ENCODE results near the gene YPEL5. TPM values are rescaled to one million over a fixed set of nuclear protein-coding genes. Genes with fewer than 3 reads are reported as not detected.

YPEL5 gene
- total RNA-seq, 1 donor from 2014 or later = 93.3 TPM

DNA sequence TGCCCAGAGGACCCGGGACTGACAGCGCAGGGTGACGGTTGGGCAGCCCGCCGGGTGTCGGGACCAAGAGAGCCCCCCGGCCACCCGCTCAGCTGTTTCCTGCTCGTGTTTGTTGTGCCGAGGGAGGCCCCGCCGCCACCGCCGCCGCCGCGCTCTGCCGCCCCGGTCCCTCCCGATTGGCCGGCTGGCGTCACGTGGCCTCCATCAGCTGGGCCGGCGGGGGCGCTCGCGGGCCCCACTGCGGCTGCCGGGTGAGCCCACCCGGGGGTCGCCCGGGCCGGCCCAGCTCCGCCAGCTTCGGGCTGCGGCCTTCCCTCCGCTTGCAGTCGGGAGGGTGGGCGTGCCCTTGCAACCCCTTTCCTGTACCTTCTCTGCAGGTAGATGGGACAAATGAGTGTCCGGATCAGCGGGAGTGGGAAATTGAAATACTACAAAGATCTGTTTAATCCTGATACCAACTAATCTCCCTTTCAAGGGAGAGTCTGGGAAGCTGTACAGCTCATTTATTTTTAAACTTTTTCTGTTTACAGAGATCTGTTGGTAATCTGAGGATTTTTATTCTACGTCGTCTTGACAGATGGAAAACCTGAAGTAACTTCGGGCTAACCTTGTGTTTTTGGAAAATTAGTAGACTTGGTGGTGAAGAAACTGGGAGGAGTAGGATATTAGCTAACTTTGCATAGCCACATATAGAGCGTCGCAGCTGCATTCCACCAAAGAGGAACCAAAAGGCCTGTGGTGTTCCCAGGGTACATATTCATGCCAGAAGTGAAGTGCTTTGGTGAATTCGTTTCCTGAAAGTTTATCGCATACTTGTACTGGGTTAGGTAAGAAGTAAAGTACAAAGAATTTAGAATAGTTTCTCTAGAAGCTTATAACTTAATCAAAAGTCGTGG lies 1.2 kb downstream of the YPEL5 start:
- H3K36me3 Mint-ChIP-seq (ENCODE audit: low read depth) = peaks cover 5% of the 10 kb centered on the region
- H3K9me3 Mint-ChIP-seq (ENCODE audit: low read depth) = no peaks in the 10 kb centered on the region
- H3K27me3 Mint-ChIP-seq (ENCODE audit: low read depth) = no peaks in the 10 kb centered on the region
- H3K27ac Mint-ChIP-seq (ENCODE audit: unreplicated experiment) = peak overlapping the region; percentile 56
- DNase-seq (ENCODE audit: low spot score) = peak; percentile 93
- TF ChIP-seq, protein P1, sequence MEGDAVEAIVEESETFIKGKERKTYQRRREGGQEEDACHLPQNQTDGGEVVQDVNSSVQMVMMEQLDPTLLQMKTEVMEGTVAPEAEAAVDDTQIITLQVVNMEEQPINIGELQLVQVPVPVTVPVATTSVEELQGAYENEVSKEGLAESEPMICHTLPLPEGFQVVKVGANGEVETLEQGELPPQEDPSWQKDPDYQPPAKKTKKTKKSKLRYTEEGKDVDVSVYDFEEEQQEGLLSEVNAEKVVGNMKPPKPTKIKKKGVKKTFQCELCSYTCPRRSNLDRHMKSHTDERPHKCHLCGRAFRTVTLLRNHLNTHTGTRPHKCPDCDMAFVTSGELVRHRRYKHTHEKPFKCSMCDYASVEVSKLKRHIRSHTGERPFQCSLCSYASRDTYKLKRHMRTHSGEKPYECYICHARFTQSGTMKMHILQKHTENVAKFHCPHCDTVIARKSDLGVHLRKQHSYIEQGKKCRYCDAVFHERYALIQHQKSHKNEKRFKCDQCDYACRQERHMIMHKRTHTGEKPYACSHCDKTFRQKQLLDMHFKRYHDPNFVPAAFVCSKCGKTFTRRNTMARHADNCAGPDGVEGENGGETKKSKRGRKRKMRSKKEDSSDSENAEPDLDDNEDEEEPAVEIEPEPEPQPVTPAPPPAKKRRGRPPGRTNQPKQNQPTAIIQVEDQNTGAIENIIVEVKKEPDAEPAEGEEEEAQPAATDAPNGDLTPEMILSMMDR (IDR thresholded peaks at IDR 0.05) = peak; percentile 81
- peak overlapping the region; percentile 77 for H3K4me3 Mint-ChIP-seq (ENCODE audit: unreplicated experiment)
- peaks cover 52% of the 10 kb centered on the region for H3K4me1 Mint-ChIP-seq (ENCODE audit: low read depth)

DNA sequence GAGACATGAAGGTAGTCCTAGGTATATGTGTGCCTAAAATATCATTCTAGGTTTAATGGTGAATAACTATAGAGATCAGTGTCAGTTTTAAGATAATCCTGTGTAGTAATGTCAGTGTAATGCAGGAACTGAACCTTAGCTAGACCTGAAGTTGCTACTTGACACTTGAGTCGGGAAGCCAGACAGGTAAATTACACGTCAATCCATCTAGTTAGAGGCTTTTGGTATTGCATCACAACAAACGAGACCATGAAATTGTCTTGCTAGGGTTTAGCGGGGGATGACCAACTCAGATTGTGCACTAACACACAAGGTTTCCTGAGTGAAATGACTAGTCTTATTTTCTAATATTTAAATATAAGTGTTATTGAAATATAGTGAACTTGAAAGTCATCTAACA lies 2.0 kb downstream of the YPEL5 start:
- DNase-seq (ENCODE audit: low spot score) = no peak
- H3K27ac Mint-ChIP-seq (ENCODE audit: unreplicated experiment) = no peak overlapping the region
- TF ChIP-seq, protein P1 (IDR thresholded peaks at IDR 0.05) = no peak
- peaks cover 5% of the 10 kb centered on the region for H3K36me3 Mint-ChIP-seq (ENCODE audit: low read depth)
- no peaks in the 10 kb centered on the region for H3K27me3 Mint-ChIP-seq (ENCODE audit: low read depth)
- H3K4me3 Mint-ChIP-seq (ENCODE audit: unreplicated experiment) = peak overlapping the region; percentile 77
- peaks cover 61% of the 10 kb centered on the region for H3K4me1 Mint-ChIP-seq (ENCODE audit: low read depth)
- H3K9me3 Mint-ChIP-seq (ENCODE audit: low read depth) = no peaks in the 10 kb centered on the region

DNA sequence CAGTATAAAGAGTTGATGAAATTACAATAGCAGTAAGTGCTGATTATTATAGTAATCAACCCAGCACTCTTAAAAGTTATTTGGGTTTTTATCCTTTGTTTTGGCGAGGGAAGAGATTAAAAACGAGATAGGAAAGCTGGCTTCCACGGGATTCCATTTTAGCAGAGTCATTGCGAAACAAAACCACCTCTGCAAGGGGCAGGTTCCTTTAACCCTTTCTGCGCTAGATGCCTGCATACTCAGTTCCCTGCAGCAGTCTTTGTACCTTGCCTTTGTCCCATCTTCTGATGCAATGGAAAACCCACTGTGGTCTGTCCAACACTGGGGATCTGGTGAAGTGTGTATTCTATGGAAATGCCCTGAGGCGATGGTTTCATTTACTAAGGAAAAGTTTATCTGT lies 2.7 kb downstream of the YPEL5 start:
- Mint-ChIP-seq H3K27me3 (ENCODE audit: low read depth) (no peaks in the 10 kb centered on the region), H3K27ac (ENCODE audit: unreplicated experiment) (no peak overlapping the region), H3K36me3 (ENCODE audit: low read depth) (peaks cover 5% of the 10 kb centered on the region), H3K4me3 (ENCODE audit: unreplicated experiment) (no peak overlapping the region), H3K4me1 (ENCODE audit: low read depth) (peaks cover 67% of the 10 kb centered on the region), H3K9me3 (ENCODE audit: low read depth) (no peaks in the 10 kb centered on the region)
- TF ChIP-seq, protein P1 (IDR thresholded peaks at IDR 0.05) = no peak
- no peak for DNase-seq (ENCODE audit: low spot score)

DNA sequence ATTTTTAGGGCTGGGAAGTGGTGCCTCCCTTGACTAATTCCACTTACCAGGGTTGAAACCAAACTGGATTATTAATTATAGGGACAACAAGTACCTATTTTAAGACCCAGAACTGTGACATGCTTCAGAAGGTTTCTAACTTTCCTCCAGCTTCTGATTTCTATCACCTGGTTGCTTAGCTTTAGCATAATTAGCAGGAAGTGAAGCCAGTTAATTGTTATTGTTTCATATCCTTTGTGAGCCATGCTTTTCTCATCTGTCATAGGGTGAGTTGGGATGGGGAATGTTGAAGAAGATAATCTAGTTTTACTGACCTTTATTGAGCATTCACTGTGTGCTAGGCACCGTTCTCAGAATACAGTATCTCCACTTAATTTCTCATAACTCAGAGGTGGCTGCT lies 3.2 kb downstream of the YPEL5 start:
- peaks cover 5% of the 10 kb centered on the region for H3K36me3 Mint-ChIP-seq (ENCODE audit: low read depth)
- no peak overlapping the region for H3K4me3 Mint-ChIP-seq (ENCODE audit: unreplicated experiment)
- DNase-seq (ENCODE audit: low spot score) = no peak
- H3K27ac Mint-ChIP-seq (ENCODE audit: unreplicated experiment) = peak overlapping the region; percentile 57
- peaks cover 69% of the 10 kb centered on the region for H3K4me1 Mint-ChIP-seq (ENCODE audit: low read depth)
- H3K27me3 Mint-ChIP-seq (ENCODE audit: low read depth) = no peaks in the 10 kb centered on the region
- H3K9me3 Mint-ChIP-seq (ENCODE audit: low read depth) = no peaks in the 10 kb centered on the region
- TF ChIP-seq, protein P1 (IDR thresholded peaks at IDR 0.05) = no peak

DNA sequence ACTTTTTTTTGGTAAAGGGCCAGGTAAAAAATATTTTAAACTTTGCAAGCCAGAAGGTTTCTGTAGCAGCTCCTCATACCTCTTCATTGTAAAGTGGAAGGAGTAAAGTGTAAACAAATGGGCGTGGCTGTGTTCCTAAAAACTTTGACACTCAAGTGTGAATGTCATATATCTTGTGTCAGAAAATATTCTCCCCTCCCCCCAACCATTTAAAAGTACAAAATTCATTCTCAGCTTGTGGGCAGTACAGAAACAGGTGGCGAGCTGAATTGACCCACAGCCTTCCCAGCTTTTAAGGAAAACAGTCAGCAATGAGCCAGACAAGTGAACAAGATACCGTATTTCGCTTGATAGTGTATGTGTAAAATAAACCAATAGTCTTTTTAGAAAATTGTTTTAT lies 4.0 kb downstream of the YPEL5 start:
- peaks cover 75% of the 10 kb centered on the region for H3K4me1 Mint-ChIP-seq (ENCODE audit: low read depth)
- TF ChIP-seq, protein P1 (IDR thresholded peaks at IDR 0.05) = no peak
- DNase-seq (ENCODE audit: low spot score) = no peak
- peak overlapping the region; percentile 57 for H3K27ac Mint-ChIP-seq (ENCODE audit: unreplicated experiment)
- H3K4me3 Mint-ChIP-seq (ENCODE audit: unreplicated experiment) = no peak overlapping the region
- no peaks in the 10 kb centered on the region for H3K27me3 Mint-ChIP-seq (ENCODE audit: low read depth)
- no peaks in the 10 kb centered on the region for H3K9me3 Mint-ChIP-seq (ENCODE audit: low read depth)
- H3K36me3 Mint-ChIP-seq (ENCODE audit: low read depth) = peaks cover 5% of the 10 kb centered on the region

Data from chondrocyte (in vitro differentiated cells).